ENCODE measurements around the gene SRA1. TPM values are rescaled to one million over a fixed set of nuclear protein-coding genes. Genes with fewer than 3 reads are reported as not detected.

The SRA1 gene
- total and polyA plus RNA-seq, 2 of the 13 experiments (the other 11 are each of a cell fraction or from before 2014, with no cell fraction given): 14.2 to 32.8 TPM

DNA sequence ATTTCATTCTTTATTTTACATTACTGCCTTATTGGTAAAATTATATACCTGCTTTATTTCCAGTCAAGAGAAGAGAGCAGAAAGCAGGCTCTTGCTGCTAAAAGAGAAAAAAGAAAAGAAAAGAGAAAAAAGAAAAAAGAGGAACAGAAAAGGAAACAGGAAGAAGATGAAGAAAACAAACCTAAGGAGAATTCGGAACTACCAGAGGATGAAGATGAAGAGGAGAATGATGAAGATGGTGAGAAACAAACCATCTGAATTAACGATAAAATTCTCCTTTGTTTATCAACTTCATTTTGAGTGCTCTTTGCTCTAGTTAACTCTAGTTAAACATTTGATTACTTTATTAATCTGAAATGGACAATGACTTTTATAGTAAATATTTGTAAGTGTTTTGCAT, 33.3 kb downstream of the SRA1 start:
- CTCF ChIA-PET (ENCODE audit: low intra/inter-chr PET ratio, low total read pairs): no interaction called here
- DNase-seq (ENCODE audit: low spot score): no peak
- no peak overlapping the region for H3K4me2 ChIP-seq (ENCODE audit: low read depth, low read length)
- H3K4me1 ChIP-seq (ENCODE audit: insufficient read depth, low read length): no peaks in the 10 kb centered on the region
- no peak overlapping the region for H3K9ac ChIP-seq (ENCODE audit: insufficient read depth, low read depth, low read length)
- no TSS peak for BruUV-seq (replicated peaks)
- H3K36me3 ChIP-seq (replicated peaks in 1 of 2; ENCODE audit: control insufficient read depth in 1 of 2, insufficient read depth in 2 of 2, low read length in 2 of 2): peaks cover 16 to 51% of the 10 kb centered on the region in 2 experiments
- no peaks in the 10 kb centered on the region for H3K27me3 ChIP-seq (ENCODE audit: control insufficient read depth in 1 of 2, insufficient read depth in 2 of 2, low read length in 2 of 2)
- POLR2A ChIA-PET: no interaction called here
- H2AFZ ChIP-seq (ENCODE audit: low read length): no peak overlapping the region
- H3K27ac ChIP-seq (ENCODE audit: extremely low read length, insufficient read depth, low read length): no peak overlapping the region
- no peaks in the 10 kb centered on the region for H3K9me3 ChIP-seq (ENCODE audit: low read length)
- no peak overlapping the region for H3K4me3 ChIP-seq (replicated peaks in 1 of 3; ENCODE audit: insufficient read depth in 1 of 3, low read depth in 2 of 3, low read length in 3 of 3)
- no peaks in the 10 kb centered on the region for H3K79me2 ChIP-seq (ENCODE audit: insufficient read depth, low read length)
- FAIRE-seq: no peak
- H4K20me1 ChIP-seq (ENCODE audit: insufficient read depth, low read length): no peaks in the 10 kb centered on the region
- ATAC-seq: no peak
- in situ Hi-C loops (cut with HindIII; ENCODE audit: extremely low pct_ligation_motif_present, low pct_unique_long_range_greater_than_20kb) (no loop called here), intact Hi-C loops (cut with micrococcal nuclease; ENCODE audit: unreplicated experiment) (no loop called here)
- WGBS (ENCODE audit: low lambda C conversion rate): 96% methylated on average over 2 of the region's 2 CpGs
- TF ChIP-seq PHF8 (CRISPR knock-in tag; IDR thresholded peaks at IDR 0.05) (no peak), RBFOX2 (IDR thresholded peaks at IDR 0.05; ENCODE audit: low read depth, low read length) (no peak), ZSCAN9 (CRISPR knock-in tag; IDR thresholded peaks at IDR 0.05; ENCODE audit: borderline replicate concordance) (no peak), JUNB (CRISPR knock-in tag; IDR thresholded peaks at IDR 0.05; ENCODE audit: borderline replicate concordance) (no peak), HIVEP1 (CRISPR knock-in tag; IDR thresholded peaks at IDR 0.05) (no peak)
- TF ChIP-seq, protein P1, sequence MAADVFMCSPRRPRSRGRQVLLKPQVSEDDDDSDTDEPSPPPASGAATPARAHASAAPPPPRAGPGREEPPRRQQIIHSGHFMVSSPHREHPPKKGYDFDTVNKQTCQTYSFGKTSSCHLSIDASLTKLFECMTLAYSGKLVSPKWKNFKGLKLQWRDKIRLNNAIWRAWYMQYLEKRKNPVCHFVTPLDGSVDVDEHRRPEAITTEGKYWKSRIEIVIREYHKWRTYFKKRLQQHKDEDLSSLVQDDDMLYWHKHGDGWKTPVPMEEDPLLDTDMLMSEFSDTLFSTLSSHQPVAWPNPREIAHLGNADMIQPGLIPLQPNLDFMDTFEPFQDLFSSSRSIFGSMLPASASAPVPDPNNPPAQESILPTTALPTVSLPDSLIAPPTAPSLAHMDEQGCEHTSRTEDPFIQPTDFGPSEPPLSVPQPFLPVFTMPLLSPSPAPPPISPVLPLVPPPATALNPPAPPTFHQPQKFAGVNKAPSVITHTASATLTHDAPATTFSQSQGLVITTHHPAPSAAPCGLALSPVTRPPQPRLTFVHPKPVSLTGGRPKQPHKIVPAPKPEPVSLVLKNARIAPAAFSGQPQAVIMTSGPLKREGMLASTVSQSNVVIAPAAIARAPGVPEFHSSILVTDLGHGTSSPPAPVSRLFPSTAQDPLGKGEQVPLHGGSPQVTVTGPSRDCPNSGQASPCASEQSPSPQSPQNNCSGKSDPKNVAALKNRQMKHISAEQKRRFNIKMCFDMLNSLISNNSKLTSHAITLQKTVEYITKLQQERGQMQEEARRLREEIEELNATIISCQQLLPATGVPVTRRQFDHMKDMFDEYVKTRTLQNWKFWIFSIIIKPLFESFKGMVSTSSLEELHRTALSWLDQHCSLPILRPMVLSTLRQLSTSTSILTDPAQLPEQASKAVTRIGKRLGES (CRISPR knock-in tag; IDR thresholded peaks at IDR 0.05; ENCODE audit: borderline replicate concordance): no peak
- TF ChIP-seq, protein P2, sequence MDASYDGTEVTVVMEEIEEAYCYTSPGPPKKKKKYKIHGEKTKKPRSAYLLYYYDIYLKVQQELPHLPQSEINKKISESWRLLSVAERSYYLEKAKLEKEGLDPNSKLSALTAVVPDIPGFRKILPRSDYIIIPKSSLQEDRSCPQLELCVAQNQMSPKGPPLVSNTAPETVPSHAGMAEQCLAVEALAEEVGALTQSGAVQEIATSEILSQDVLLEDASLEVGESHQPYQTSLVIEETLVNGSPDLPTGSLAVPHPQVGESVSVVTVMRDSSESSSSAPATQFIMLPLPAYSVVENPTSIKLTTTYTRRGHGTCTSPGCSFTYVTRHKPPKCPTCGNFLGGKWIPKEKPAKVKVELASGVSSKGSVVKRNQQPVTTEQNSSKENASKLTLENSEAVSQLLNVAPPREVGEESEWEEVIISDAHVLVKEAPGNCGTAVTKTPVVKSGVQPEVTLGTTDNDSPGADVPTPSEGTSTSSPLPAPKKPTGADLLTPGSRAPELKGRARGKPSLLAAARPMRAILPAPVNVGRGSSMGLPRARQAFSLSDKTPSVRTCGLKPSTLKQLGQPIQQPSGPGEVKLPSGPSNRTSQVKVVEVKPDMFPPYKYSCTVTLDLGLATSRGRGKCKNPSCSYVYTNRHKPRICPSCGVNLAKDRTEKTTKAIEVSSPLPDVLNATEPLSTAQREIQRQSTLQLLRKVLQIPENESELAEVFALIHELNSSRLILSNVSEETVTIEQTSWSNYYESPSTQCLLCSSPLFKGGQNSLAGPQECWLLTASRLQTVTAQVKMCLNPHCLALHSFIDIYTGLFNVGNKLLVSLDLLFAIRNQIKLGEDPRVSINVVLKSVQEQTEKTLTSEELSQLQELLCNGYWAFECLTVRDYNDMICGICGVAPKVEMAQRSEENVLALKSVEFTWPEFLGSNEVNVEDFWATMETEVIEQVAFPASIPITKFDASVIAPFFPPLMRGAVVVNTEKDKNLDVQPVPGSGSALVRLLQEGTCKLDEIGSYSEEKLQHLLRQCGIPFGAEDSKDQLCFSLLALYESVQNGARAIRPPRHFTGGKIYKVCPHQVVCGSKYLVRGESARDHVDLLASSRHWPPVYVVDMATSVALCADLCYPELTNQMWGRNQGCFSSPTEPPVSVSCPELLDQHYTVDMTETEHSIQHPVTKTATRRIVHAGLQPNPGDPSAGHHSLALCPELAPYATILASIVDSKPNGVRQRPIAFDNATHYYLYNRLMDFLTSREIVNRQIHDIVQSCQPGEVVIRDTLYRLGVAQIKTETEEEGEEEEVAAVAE (CRISPR knock-in tag; IDR thresholded peaks at IDR 0.05; ENCODE audit: borderline replicate concordance): no peak
- TF ChIP-seq, protein P3, sequence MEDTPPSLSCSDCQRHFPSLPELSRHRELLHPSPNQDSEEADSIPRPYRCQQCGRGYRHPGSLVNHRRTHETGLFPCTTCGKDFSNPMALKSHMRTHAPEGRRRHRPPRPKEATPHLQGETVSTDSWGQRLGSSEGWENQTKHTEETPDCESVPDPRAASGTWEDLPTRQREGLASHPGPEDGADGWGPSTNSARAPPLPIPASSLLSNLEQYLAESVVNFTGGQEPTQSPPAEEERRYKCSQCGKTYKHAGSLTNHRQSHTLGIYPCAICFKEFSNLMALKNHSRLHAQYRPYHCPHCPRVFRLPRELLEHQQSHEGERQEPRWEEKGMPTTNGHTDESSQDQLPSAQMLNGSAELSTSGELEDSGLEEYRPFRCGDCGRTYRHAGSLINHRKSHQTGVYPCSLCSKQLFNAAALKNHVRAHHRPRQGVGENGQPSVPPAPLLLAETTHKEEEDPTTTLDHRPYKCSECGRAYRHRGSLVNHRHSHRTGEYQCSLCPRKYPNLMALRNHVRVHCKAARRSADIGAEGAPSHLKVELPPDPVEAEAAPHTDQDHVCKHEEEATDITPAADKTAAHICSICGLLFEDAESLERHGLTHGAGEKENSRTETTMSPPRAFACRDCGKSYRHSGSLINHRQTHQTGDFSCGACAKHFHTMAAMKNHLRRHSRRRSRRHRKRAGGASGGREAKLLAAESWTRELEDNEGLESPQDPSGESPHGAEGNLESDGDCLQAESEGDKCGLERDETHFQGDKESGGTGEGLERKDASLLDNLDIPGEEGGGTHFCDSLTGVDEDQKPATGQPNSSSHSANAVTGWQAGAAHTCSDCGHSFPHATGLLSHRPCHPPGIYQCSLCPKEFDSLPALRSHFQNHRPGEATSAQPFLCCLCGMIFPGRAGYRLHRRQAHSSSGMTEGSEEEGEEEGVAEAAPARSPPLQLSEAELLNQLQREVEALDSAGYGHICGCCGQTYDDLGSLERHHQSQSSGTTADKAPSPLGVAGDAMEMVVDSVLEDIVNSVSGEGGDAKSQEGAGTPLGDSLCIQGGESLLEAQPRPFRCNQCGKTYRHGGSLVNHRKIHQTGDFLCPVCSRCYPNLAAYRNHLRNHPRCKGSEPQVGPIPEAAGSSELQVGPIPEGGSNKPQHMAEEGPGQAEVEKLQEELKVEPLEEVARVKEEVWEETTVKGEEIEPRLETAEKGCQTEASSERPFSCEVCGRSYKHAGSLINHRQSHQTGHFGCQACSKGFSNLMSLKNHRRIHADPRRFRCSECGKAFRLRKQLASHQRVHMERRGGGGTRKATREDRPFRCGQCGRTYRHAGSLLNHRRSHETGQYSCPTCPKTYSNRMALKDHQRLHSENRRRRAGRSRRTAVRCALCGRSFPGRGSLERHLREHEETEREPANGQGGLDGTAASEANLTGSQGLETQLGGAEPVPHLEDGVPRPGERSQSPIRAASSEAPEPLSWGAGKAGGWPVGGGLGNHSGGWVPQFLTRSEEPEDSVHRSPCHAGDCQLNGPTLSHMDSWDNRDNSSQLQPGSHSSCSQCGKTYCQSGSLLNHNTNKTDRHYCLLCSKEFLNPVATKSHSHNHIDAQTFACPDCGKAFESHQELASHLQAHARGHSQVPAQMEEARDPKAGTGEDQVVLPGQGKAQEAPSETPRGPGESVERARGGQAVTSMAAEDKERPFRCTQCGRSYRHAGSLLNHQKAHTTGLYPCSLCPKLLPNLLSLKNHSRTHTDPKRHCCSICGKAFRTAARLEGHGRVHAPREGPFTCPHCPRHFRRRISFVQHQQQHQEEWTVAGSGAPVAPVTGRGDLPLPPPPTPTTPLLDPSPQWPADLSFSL (CRISPR knock-in tag; IDR thresholded peaks at IDR 0.05): no peak

All from HepG2 (cell line).